ENCODE data around the gene PRLR. TPM values are rescaled to one million over a fixed set of nuclear protein-coding genes. Genes with fewer than 3 reads are reported as not detected.

Gene PRLR
- total RNA-seq, 1 experiment from 2014 or later = 2.5 TPM

- no peak overlapping the region for H3K18ac ChIP-seq (ENCODE audit: insufficient read length, low read depth, low read length)
- H3K79me2 ChIP-seq (ENCODE audit: insufficient read depth, low read length) = no peaks in the 10 kb centered on the region
- Mint-ChIP-seq H3K36me3 (ENCODE audit: insufficient read depth in 1 of 3, low read depth in 3 of 3) (no peaks in the 10 kb centered on the region), H3K9me3 (no peaks in the 10 kb centered on the region), H3K4me1 (no peaks in the 10 kb centered on the region; a peak in 1 of 4 replicates), H3K4me3 (no peak overlapping the region), H3K27ac (no peak overlapping the region), H3K27me3 (ENCODE audit: low read depth) (peaks cover 2% of the 10 kb centered on the region; the same call in 1 of the 2 replicates)
- H3K4ac ChIP-seq (ENCODE audit: low read depth, low read length) = no peak overlapping the region
- H3K4me2 ChIP-seq (ENCODE audit: insufficient read depth, insufficient read length, low read length) = no peak overlapping the region
- no peak overlapping the region for H3K23ac ChIP-seq (ENCODE audit: insufficient read length, low read depth, low read length)
- no peak overlapping the region for H3K9ac ChIP-seq (ENCODE audit: extremely low read depth, insufficient read length, low read length)
- no peaks in the 10 kb centered on the region for H3K4me1 ChIP-seq (ENCODE audit: insufficient read depth, low read length)
- no peaks in the 10 kb centered on the region for H3K79me1 ChIP-seq (ENCODE audit: insufficient read depth, low read depth, low read length, poor library complexity, severe bottlenecking)
- no peak overlapping the region for H2BK15ac ChIP-seq (ENCODE audit: low read depth, low read length)
- no peak overlapping the region for H2AFZ ChIP-seq (ENCODE audit: low read length)
- H4K8ac ChIP-seq (replicated peaks; ENCODE audit: insufficient read length, low read depth, low read length) = no peak overlapping the region
- no peak overlapping the region for H3K27ac ChIP-seq (ENCODE audit: insufficient read length, low read depth, low read length)
- no peaks in the 10 kb centered on the region for H3K23me2 ChIP-seq (ENCODE audit: insufficient read length, low read depth, low read length, poor library complexity, severe bottlenecking)
- H4K5ac ChIP-seq (ENCODE audit: insufficient read length, low read depth, low read length) = no peak overlapping the region
- no peak overlapping the region for H2AK5ac ChIP-seq (ENCODE audit: insufficient read length, low read length)
- no peaks in the 10 kb centered on the region for H4K20me1 ChIP-seq (ENCODE audit: control insufficient read depth, insufficient read depth, insufficient read length)
- H3K9me3 ChIP-seq (ENCODE audit: control insufficient read depth, low read depth, low read length) = no peaks in the 10 kb centered on the region
- H2BK120ac ChIP-seq (ENCODE audit: low read depth, low read length, poor library complexity, severe bottlenecking) = no peak overlapping the region
- no peak overlapping the region for H3T11ph ChIP-seq (ENCODE audit: low read length)
- WGBS (ENCODE audit: extremely low coverage, insufficient read length, low lambda C conversion rate) = no CpG with 5 or more reads among the region's 1 CpG
- H3K27me3 ChIP-seq (ENCODE audit: insufficient read depth, low read length) = no peaks in the 10 kb centered on the region
- no peak for DNase-seq
- no peak overlapping the region for H3K56ac ChIP-seq (ENCODE audit: insufficient read length, low read depth, low read length)
- H2BK12ac ChIP-seq (ENCODE audit: insufficient read length, low read depth, low read length) = no peak overlapping the region
- H3K14ac ChIP-seq (ENCODE audit: insufficient read depth, low read length) = no peak overlapping the region
- no peak overlapping the region for H4K91ac ChIP-seq (ENCODE audit: insufficient read length, low read depth, low read length)
- H2BK20ac ChIP-seq (ENCODE audit: low read depth, low read length, poor library complexity, severe bottlenecking) = no peak overlapping the region
- TF ChIP-seq CTCF (conservative IDR thresholded peaks at IDR 0.05) = no peak
- H2BK5ac ChIP-seq (ENCODE audit: insufficient read length, low read length) = no peak overlapping the region
Measured at GRCh38 chr5:35205606-35206005, 24.7 kb downstream of the PRLR start.
